GM18508 (cell line): ENCODE data around the gene ARHGAP42.
"Not testable (repeated sequence)": the region's sequence is repeated elsewhere in the genome, so short reads cannot be mapped to it uniquely, and the experiment has no call there.

Experiments
- ATAC-seq: cut with Tn5 transposase; IDR thresholded peaks from one replicate; pipeline ENCODE4 v1.9.1; 2021; ENCODE audit warnings: moderate number of reproducible peaks; ENCODE audit not compliant: insufficient read depth, unreplicated experiment

ARHGAP42 gene

GRCh38 chr11:100687054-100687629 lies at the start of gene ARHGAP42:
TSS of gene ARHGAP42 (plus strand) at chr11:100687288. CDS start at chr11:100687679, 391 bp downstream.
- peak; percentile 39 for ATAC-seq

GRCh38 chr11:100637706-100638105 lies 49.4 kb upstream of the ARHGAP42 start:
- no peak for ATAC-seq

- no peak for ATAC-seq
Measured at GRCh38 chr11:100638648-100639047, 48.4 kb upstream of the ARHGAP42 start.

GRCh38 chr11:100639140-100639539 lies 47.9 kb upstream of the ARHGAP42 start:
- ATAC-seq, result no peak

- no peak for ATAC-seq
Measured at GRCh38 chr11:100640071-100640470, 47.0 kb upstream of the ARHGAP42 start.

- ATAC-seq, result no peak
Measured at GRCh38 chr11:100640646-100641045, 46.4 kb upstream of the ARHGAP42 start.

- ATAC-seq, result no peak
Measured at GRCh38 chr11:100641456-100641855, 45.6 kb upstream of the ARHGAP42 start.

- no peak for ATAC-seq
Measured at GRCh38 chr11:100646545-100646944, 40.5 kb upstream of the ARHGAP42 start.

GRCh38 chr11:100647861-100648260 lies 39.2 kb upstream of the ARHGAP42 start:
- ATAC-seq, result no peak

GRCh38 chr11:100663583-100663982 lies 23.5 kb upstream of the ARHGAP42 start:
- ATAC-seq, result no peak

GRCh38 chr11:100663996-100664395 lies 23.1 kb upstream of the ARHGAP42 start:
- no peak for ATAC-seq

- not testable (repeated sequence) for ATAC-seq
Measured at GRCh38 chr11:100666816-100667215, 20.3 kb upstream of the ARHGAP42 start.

- no peak for ATAC-seq
Measured at GRCh38 chr11:100667449-100667848, 19.6 kb upstream of the ARHGAP42 start.

- no peak for ATAC-seq
Measured at GRCh38 chr11:100670140-100670539, 16.9 kb upstream of the ARHGAP42 start.

- no peak for ATAC-seq
Measured at GRCh38 chr11:100671471-100671870, 15.6 kb upstream of the ARHGAP42 start.

- ATAC-seq, result no peak
Measured at GRCh38 chr11:100672498-100673033, 14.5 kb upstream of the ARHGAP42 start.

GRCh38 chr11:100673063-100673462 lies 14.0 kb upstream of the ARHGAP42 start:
- ATAC-seq, result no peak

GRCh38 chr11:100674212-100674611 lies 12.9 kb upstream of the ARHGAP42 start:
- no peak for ATAC-seq

- ATAC-seq, result no peak
Measured at GRCh38 chr11:100675115-100675650, 11.9 kb upstream of the ARHGAP42 start.

GRCh38 chr11:100676901-100677300 lies 10.2 kb upstream of the ARHGAP42 start:
- no peak for ATAC-seq

- no peak for ATAC-seq
Measured at GRCh38 chr11:100677796-100678195, 9.3 kb upstream of the ARHGAP42 start.

GRCh38 chr11:100680070-100680469 lies 7.0 kb upstream of the ARHGAP42 start:
- no peak for ATAC-seq
